ENCODE data around the gene SAP30BP. TPM values are rescaled to one million over a fixed set of nuclear protein-coding genes. Genes with fewer than 3 reads are reported as not detected.

Gene SAP30BP
- total and polyA plus RNA-seq, 2 donors (not counting 3 experiments of a cell fraction or from before 2014, with no cell fraction given): 116 to 151 TPM

DNA sequence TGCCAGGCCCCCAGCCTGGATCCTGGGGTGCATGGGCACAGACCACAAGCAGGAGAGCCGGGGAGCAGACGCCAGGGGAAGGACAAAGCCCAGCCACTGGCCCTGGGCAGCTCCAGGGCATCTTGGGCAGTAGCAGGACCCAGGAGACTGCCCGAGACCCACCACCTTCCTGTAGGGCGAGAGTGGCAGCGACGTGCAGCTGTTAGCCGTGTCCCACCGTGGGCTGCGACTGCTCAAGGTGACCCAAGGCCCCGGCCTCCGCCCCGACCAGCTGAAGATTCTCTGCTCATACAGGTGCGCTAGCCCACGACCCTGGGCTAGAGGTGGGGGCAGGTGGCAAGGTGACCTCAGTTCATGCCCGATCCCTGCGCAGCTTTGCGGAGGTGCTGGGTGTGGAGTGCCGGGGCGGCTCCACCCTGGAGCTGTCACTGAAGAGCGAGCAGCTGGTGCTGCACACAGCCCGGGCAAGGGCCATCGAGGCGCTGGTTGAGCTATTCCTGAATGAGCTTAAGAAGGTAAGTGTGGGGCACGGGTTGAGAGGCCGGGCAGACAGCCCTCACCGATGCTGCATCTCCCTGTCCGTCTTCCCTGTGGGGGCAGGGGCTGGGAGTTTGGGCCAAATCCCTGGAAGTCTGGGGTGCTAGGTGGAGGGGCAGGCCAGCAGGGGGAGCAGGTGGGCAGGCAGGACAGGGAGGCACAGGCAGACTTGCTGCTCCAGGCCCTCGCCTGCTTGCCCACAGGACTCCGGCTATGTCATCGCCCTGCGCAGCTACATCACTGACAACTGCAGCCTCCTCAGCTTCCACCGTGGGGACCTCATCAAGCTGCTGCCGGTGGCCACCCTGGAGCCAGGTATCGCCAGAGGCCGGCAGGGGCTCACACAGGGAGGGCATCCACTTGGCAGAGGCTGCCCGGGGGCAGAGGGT lies 47.4 kb upstream of the SAP30BP start:
- H3K9me3 ChIP-seq (replicated peaks; ENCODE audit: control insufficient read depth, insufficient read depth, low read length): no peaks in the 10 kb centered on the region
- no peak overlapping the region for H3K4me2 ChIP-seq (ENCODE audit: insufficient read depth, low read length)
- intact Hi-C loops (cut with micrococcal nuclease): loop anchor here (1.0 kb wide), 1 partner anchor 131 kb away; no protein-coding TSS in a partner anchor
- TF ChIP-seq, protein P1, sequence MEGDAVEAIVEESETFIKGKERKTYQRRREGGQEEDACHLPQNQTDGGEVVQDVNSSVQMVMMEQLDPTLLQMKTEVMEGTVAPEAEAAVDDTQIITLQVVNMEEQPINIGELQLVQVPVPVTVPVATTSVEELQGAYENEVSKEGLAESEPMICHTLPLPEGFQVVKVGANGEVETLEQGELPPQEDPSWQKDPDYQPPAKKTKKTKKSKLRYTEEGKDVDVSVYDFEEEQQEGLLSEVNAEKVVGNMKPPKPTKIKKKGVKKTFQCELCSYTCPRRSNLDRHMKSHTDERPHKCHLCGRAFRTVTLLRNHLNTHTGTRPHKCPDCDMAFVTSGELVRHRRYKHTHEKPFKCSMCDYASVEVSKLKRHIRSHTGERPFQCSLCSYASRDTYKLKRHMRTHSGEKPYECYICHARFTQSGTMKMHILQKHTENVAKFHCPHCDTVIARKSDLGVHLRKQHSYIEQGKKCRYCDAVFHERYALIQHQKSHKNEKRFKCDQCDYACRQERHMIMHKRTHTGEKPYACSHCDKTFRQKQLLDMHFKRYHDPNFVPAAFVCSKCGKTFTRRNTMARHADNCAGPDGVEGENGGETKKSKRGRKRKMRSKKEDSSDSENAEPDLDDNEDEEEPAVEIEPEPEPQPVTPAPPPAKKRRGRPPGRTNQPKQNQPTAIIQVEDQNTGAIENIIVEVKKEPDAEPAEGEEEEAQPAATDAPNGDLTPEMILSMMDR (IDR thresholded peaks at IDR 0.05; ENCODE audit: extremely low read depth in 1 of 2, insufficient read depth in 1 of 2, low read depth in 1 of 2, low read length in 2 of 2): peak; percentile 56 to 81
- no peak for TF ChIP-seq JUN (IDR thresholded peaks at IDR 0.05; ENCODE audit: borderline replicate concordance, insufficient read depth, insufficient read length, low read depth)
- no peak overlapping the region for H2AFZ ChIP-seq (ENCODE audit: low read depth, low read length)
- H3K9ac ChIP-seq (replicated peaks; ENCODE audit: extremely low read depth, insufficient read depth, low read length): no peak overlapping the region
- H3K4me1 ChIP-seq (ENCODE audit: control insufficient read depth, extremely low read depth, insufficient read depth, low read length): no peaks in the 10 kb centered on the region
- H3K27ac ChIP-seq (ENCODE audit: insufficient read depth, low read depth, low read length): no peak overlapping the region
- no peaks in the 10 kb centered on the region for H3K9me1 ChIP-seq (replicated peaks; ENCODE audit: control insufficient read depth, extremely low read depth, insufficient read depth, low read length)
- no TSS peak for BruUV-seq (replicated peaks)
- H3K36me3 ChIP-seq (ENCODE audit: control insufficient read depth in 2 of 2, extremely low read depth in 1 of 2, insufficient read depth in 2 of 2, low read length in 2 of 2): no peaks in the 10 kb centered on the region
- FAIRE-seq: peak; percentile 12
- ChIA-PET CTCF (interaction anchor here (0.5 to 3.9 kb wide), 11 partner anchors 8 to 172 kb away, joined by 3 to 92 read pairs (median 8); partner anchors contain the start of gene SMIM5), POLR2A (no interaction called here)
- no peak overlapping the region for H3K4me3 ChIP-seq (replicated peaks in 1 of 3; ENCODE audit: insufficient read depth in 1 of 3, low read depth in 1 of 3, low read length in 3 of 3)
- DNase-seq (ENCODE audit: low read depth, low spot score): peak; percentile 32
- no peaks in the 10 kb centered on the region for H3K79me2 ChIP-seq (ENCODE audit: control insufficient read depth, insufficient read depth, low read length)
- dilution Hi-C loops (cut with MboI; ENCODE audit: extremely low pct_ligation_motif_present, low sequenced_read_pairs): no loop called here
- H3K27me3 ChIP-seq (ENCODE audit: control insufficient read depth in 2 of 2, insufficient read depth in 2 of 2, low read length in 2 of 2): no peaks in the 10 kb centered on the region
- no peaks in the 10 kb centered on the region for H4K20me1 ChIP-seq (replicated peaks; ENCODE audit: control insufficient read depth, extremely low read depth, insufficient read depth, low read length)

DNA sequence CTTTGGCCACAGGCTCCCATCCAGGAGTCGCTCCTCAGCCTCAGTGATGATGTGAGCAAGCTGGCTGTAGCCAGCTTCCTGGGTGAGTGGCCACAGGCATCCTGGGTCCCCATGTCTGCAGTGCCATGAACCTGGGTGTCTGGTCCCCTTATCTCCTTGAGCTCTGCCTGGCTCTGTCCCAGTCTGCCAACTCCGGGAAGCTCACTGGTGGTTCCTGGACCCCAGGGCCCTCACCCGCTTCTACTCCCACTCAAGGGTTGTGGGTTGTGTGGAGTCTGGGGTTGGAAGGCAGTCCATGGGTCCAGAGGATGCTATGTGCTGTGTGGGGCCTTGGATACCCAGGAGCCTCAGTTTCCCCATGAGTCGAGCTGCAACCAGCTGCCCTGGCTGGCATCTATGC lies 45.6 kb upstream of the SAP30BP start:
- BruUV-seq (replicated peaks): no TSS peak
- ChIA-PET POLR2A (no interaction called here), CTCF (interaction anchor here (0.6 to 3.9 kb wide), 6 partner anchors 12 to 132 kb away, joined by 3 to 92 read pairs (median 16); partner anchors contain the start of gene SMIM5)
- TF ChIP-seq POLR2A (IDR thresholded peaks at IDR 0.05; ENCODE audit: low read depth, low read length): no peak
- TF ChIP-seq JUN (IDR thresholded peaks at IDR 0.05; ENCODE audit: borderline replicate concordance, insufficient read depth, insufficient read length, low read depth): no peak
- TF ChIP-seq, protein P2, sequence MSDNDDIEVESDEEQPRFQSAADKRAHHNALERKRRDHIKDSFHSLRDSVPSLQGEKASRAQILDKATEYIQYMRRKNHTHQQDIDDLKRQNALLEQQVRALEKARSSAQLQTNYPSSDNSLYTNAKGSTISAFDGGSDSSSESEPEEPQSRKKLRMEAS (IDR thresholded peaks at IDR 0.05; ENCODE audit: insufficient read depth, insufficient read length): no peak
- TF ChIP-seq POLR2AphosphoS5 (IDR thresholded peaks at IDR 0.05; ENCODE audit: insufficient read depth, low read depth, low read length): no peak
- TF ChIP-seq GATA2 (IDR thresholded peaks at IDR 0.05; ENCODE audit: insufficient read depth, insufficient read length, low read depth, low read length): no peak
- TF ChIP-seq FOS (IDR thresholded peaks at IDR 0.05; ENCODE audit: borderline replicate concordance, insufficient read depth, low read length): no peak
- no peak for TF ChIP-seq EZH2 (IDR thresholded peaks at IDR 0.05; ENCODE audit: borderline replicate concordance, low read depth, low read length, severe bottlenecking)
- TF ChIP-seq, protein P1 (IDR thresholded peaks at IDR 0.05; ENCODE audit: extremely low read depth in 1 of 2, insufficient read depth in 1 of 2, low read depth in 1 of 2, low read length in 2 of 2): no peak
- TF ChIP-seq MYC (IDR thresholded peaks at IDR 0.05; ENCODE audit: low read depth, low read length): no peak
- Histone ChIP-seq H3K27me3 (ENCODE audit: control insufficient read depth in 2 of 2, insufficient read depth in 2 of 2, low read length in 2 of 2) (no peaks in the 10 kb centered on the region), H3K27ac (ENCODE audit: insufficient read depth, low read depth, low read length) (no peak overlapping the region), H2AFZ (ENCODE audit: low read depth, low read length) (no peak overlapping the region), H3K4me2 (ENCODE audit: insufficient read depth, low read length) (no peak overlapping the region), H3K9me1 (replicated peaks; ENCODE audit: control insufficient read depth, extremely low read depth, insufficient read depth, low read length) (no peaks in the 10 kb centered on the region), H3K79me2 (ENCODE audit: control insufficient read depth, insufficient read depth, low read length) (no peaks in the 10 kb centered on the region), H3K4me1 (ENCODE audit: control insufficient read depth, extremely low read depth, insufficient read depth, low read length) (no peaks in the 10 kb centered on the region), H3K36me3 (ENCODE audit: control insufficient read depth in 2 of 2, extremely low read depth in 1 of 2, insufficient read depth in 2 of 2, low read length in 2 of 2) (no peaks in the 10 kb centered on the region), H4K20me1 (replicated peaks; ENCODE audit: control insufficient read depth, extremely low read depth, insufficient read depth, low read length) (no peaks in the 10 kb centered on the region), H3K9ac (replicated peaks; ENCODE audit: extremely low read depth, insufficient read depth, low read length) (no peak overlapping the region), H3K4me3 (replicated peaks in 1 of 3; ENCODE audit: insufficient read depth in 1 of 3, low read depth in 1 of 3, low read length in 3 of 3) (no peak overlapping the region), H3K9me3 (replicated peaks; ENCODE audit: control insufficient read depth, insufficient read depth, low read length) (no peaks in the 10 kb centered on the region)
- DNase-seq (ENCODE audit: low read depth, low spot score): no peak
- intact Hi-C loops (cut with micrococcal nuclease) (no loop called here), dilution Hi-C loops (cut with MboI; ENCODE audit: extremely low pct_ligation_motif_present, low sequenced_read_pairs) (no loop called here)
- FAIRE-seq: no peak

Measured in endothelial cell of umbilical vein (primary cell).